B cell (primary cell): ENCODE data around the gene MON2. TPM values are rescaled to one million over a fixed set of nuclear protein-coding genes. Genes with fewer than 3 reads are reported as not detected.

ENCODE experiments used
- ATAC-seq: fragments of 200-7000 bp; cut with Tn5 transposase; one replicate; pipeline ENCODE4 v1.10.0; 2021; ENCODE audit warnings: low read depth, mild to moderate bottlenecking, moderate number of reproducible peaks, moderate library complexity
- CTCF ChIA-PET: fragments of 350-600 bp; sonication (Branson Sonifier 250); formaldehyde crosslinking; loops from one replicate; lab custom pipeline; 2021; ENCODE audit warnings: antibody characterized with exemption, inconsistent platforms; lab: Charles Lee
- POLR2A ChIA-PET: fragments of 350-600 bp; sonication (Branson Sonifier 250); formaldehyde crosslinking; loops from one replicate; lab custom pipeline; 2021; ENCODE audit warnings: antibody characterized with exemption; lab: Charles Lee
- DNase-seq: peaks from one replicate; pipeline ENCODE4 v3.0.0; 2013
- H2AFZ ChIP-seq: 2 replicates; pipeline ENCODE4 v1.6.1; 2012; ENCODE audit warnings: mild to moderate bottlenecking, low read depth, low read length; ENCODE audit not compliant: insufficient read depth, poor library complexity, severe bottlenecking
- H3K27ac ChIP-seq, 2 donors: 1 replicate in 1 of 2; 2 replicates in 1 of 2; pipeline ENCODE4 v1.5.1; 2012 to 2013; ENCODE audit warnings: low read length in 2 of 2, mild to moderate bottlenecking in 2 of 2, moderate library complexity in 1 of 2
- H3K27me3 ChIP-seq, 4 experiments: fragments of 200-600 bp in 1 of 4; sonication (generic) in 1 of 4; replicated peaks in 1 of 4; 1 replicate in 2 of 4; 2 replicates in 2 of 4; pipeline versions ENCODE4 v1.6.1 to v1.7.0; 2013 to 2016; ENCODE audit warnings: low read length in 3 of 4, mild to moderate bottlenecking in 2 of 4, mixed read lengths in 1 of 4, moderate library complexity in 1 of 4; ENCODE audit not compliant: insufficient read depth in 4 of 4, control insufficient read depth in 3 of 4; ENCODE audit errors: control extremely low read depth in 1 of 4
- H3K36me3 ChIP-seq, 2 experiments: replicated peaks in 1 of 2; 1 replicate in 1 of 2; 2 replicates in 1 of 2; pipeline versions ENCODE4 v1.6.1 to v1.7.1; 2013; ENCODE audit warnings: low read length in 1 of 2; ENCODE audit not compliant: insufficient read depth in 2 of 2, control insufficient read depth in 1 of 2; ENCODE audit errors: control extremely low read depth in 1 of 2, extremely low read depth in 1 of 2
- H3K4me1 ChIP-seq, 2 donors: fragments of 200-600 bp in 1 of 2; sonication (generic) in 1 of 2; 1 replicate in 1 of 2; 2 replicates in 1 of 2; pipeline versions ENCODE4 v1.5.1 to v1.6.1; 2013 to 2017; ENCODE audit warnings: low read length in 2 of 2; ENCODE audit not compliant: control insufficient read depth in 2 of 2, insufficient read depth in 2 of 2
- H3K4me2 ChIP-seq: replicated peaks from 2 replicates; pipeline ENCODE3; 2012; ENCODE audit warnings: mild to moderate bottlenecking, low read depth, low read length; ENCODE audit not compliant: poor library complexity, severe bottlenecking
- H3K4me3 ChIP-seq, 5 experiments: fragments of 200-600 bp in 1 of 5; sonication (generic) in 1 of 5; 1 replicate in 3 of 5; 2 replicates in 2 of 5; pipeline versions ENCODE4 v1.5.1 to v1.7.0; 2011 to 2016; ENCODE audit warnings: low read length in 4 of 5, mild to moderate bottlenecking in 4 of 5, low read depth in 2 of 5, control low read depth in 1 of 5, moderate library complexity in 1 of 5; ENCODE audit not compliant: insufficient read depth in 1 of 5; ENCODE audit errors: control extremely low read depth in 1 of 5, extremely low read depth in 1 of 5
- H3K79me2 ChIP-seq: fragments of 200-600 bp; sonication (generic); one replicate; pipeline ENCODE4 v1.6.0; 2016; ENCODE audit warnings: low read length; ENCODE audit not compliant: control insufficient read depth, insufficient read depth
- H3K9ac ChIP-seq: fragments of 200-600 bp; sonication (generic); 2 replicates; pipeline ENCODE4 v1.6.1; 2017; ENCODE audit warnings: mild to moderate bottlenecking, low read length, moderate library complexity
- H3K9me3 ChIP-seq, 3 donors: one replicate each; pipeline versions ENCODE4 v1.6.1 to v1.7.1; 2013; ENCODE audit warnings: low read length in 2 of 3; ENCODE audit not compliant: control insufficient read depth in 2 of 3, insufficient read depth in 1 of 3; ENCODE audit errors: control extremely low read depth in 1 of 3
- H4K20me1 ChIP-seq: 2 replicates; pipeline ENCODE4 v1.6.0; 2012; ENCODE audit warnings: mild to moderate bottlenecking, low read length; ENCODE audit not compliant: insufficient read depth, control insufficient read depth, poor library complexity, severe bottlenecking
- H3K27ac Mint-ChIP-seq: one replicate; pipeline ENCODE4 v1.8.0; 2021; ENCODE audit warnings: mixed read lengths
- H3K27me3 Mint-ChIP-seq: one replicate; pipeline ENCODE4 v1.8.0; 2021; ENCODE audit warnings: mixed read lengths
- H3K4me1 Mint-ChIP-seq: one replicate; pipeline ENCODE4 v1.8.0; 2021; ENCODE audit warnings: mixed read lengths
- H3K4me3 Mint-ChIP-seq: one replicate; pipeline ENCODE4 v1.8.0; 2021; ENCODE audit warnings: mixed read lengths
- H3K9me3 Mint-ChIP-seq: one replicate; pipeline ENCODE4 v1.8.0; 2022; ENCODE audit warnings: mixed read lengths; ENCODE audit not compliant: insufficient read depth
- CTCF ChIP-seq: fragments of 200-600 bp; IDR thresholded peaks from one replicate; pipeline ENCODE4 v1.8.0; 2022; ENCODE audit warnings: antibody characterized with exemption, mild to moderate bottlenecking
- EZH2 ChIP-seq: IDR thresholded peaks from 2 replicates; pipeline ENCODE4 v1.6.1; 2012; ENCODE audit warnings: borderline replicate concordance, low read depth, mild to moderate bottlenecking, moderate library complexity, low read length; ENCODE audit not compliant: insufficient read depth, poor library complexity, severe bottlenecking
- WGBS: methylation state at CpG from one replicate; pipeline ENCODE4 v1.1.5; 2013; ENCODE audit warnings: missing lambda C conversion rate; ENCODE audit not compliant: insufficient coverage; 5-methylcytosine and 5-hydroxymethylcytosine counted together
- intact Hi-C: fragments of 100-400 bp; cut with micrococcal nuclease; formaldehyde crosslinking; loops from one replicate; pipeline ENCODE4 v1.10.0; 2022
- polyA plus RNA-seq: library from polyadenylated mRNA; depleted of rRNA; stranded (reverse); fragments of >200 nt; gene quantifications from 2 replicates; pipeline ENCODE4 v1.2.3, GENCODE V29; 2012
- total RNA-seq, 2 donors: library from RNA; stranded (reverse); fragments of 120-200 nt in 1 of 2; gene quantifications; 1 replicate in 1 of 2; 2 replicates in 1 of 2; pipeline versions ENCODE4 v1.2.3 to v1.2.4, GENCODE V29; 2013 to 2022

The MON2 gene
- total and polyA plus RNA-seq, 2 donors (not counting 1 experiment from before 2014, with no cell fraction given) = 18.9 to 104 TPM

DNA sequence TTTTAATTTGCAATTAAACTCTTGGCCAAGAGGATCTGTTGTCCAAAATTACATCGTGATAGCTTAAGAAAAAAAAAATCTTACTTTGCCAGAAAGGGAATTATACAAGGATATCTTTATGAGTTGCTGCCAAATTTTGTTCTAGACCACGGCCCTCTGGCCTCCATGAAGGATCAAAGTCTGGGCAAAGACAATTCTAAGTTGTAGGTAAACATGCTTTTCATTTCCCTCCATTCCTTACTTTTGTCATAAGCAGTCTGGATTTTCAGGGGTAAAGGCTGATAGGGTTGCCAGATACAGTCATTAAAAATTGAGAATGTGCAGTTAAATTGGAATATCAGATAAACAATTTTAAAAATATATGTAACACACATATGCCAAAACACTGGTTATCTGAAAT lies 135.1 kb downstream of the MON2 start:
- H3K4me3 ChIP-seq = peak overlapping the region; percentile 81 to 89 (median 82)
- TF ChIP-seq CTCF (no peak), EZH2 (no peak)
- Mint-ChIP-seq H3K4me1 (peaks cover 40% of the 10 kb centered on the region), H3K27ac (peak overlapping the region; percentile 100), H3K27me3 (no peaks in the 10 kb centered on the region), H3K4me3 (peak overlapping the region; percentile 94), H3K9me3 (no peaks in the 10 kb centered on the region)
- DNase-seq = no peak
- ChIA-PET POLR2A (interaction anchor here (2.0 to 2.5 kb wide), 2 partner anchors 135 to 342 kb away, joined by 11 to 14 read pairs; partner anchors contain the start of genes MON2 and USP15), CTCF (interaction anchor here (1.0 to 2.7 kb wide), 3 partner anchors 19 to 195 kb away, joined by 4 to 16 read pairs (median 5); no protein-coding TSS in a partner anchor)
- ATAC-seq = no peak
- peak overlapping the region; percentile 75 for H3K4me2 ChIP-seq
- H3K27ac ChIP-seq = peak overlapping the region; percentile 99 to 100
- H3K79me2 ChIP-seq = peaks cover 32% of the 10 kb centered on the region
- H4K20me1 ChIP-seq = no peaks in the 10 kb centered on the region
- peak overlapping the region; percentile 85 for H2AFZ ChIP-seq
- peak overlapping the region; percentile 99 for H3K9ac ChIP-seq
- H3K9me3 ChIP-seq = no peaks in the 10 kb centered on the region
- H3K4me1 ChIP-seq = peaks cover 17 to 22% of the 10 kb centered on the region in 2 donors
- no peaks in the 10 kb centered on the region for H3K27me3 ChIP-seq
- no peaks in the 10 kb centered on the region for H3K36me3 ChIP-seq
- intact Hi-C loops = loop anchor here (1.0 to 10.0 kb wide), 8 partner anchors 21 to 1851 kb away; partner anchors contain the start of genes KICS2, MON2, RXYLT1 and TBK1
- no CpG with 5 or more reads among the region's 2 CpGs for WGBS
